Loucy (cell line): Measurements from ENCODE around the gene PCDHAC1.

ENCODE experiments used
- CTCF ChIP-seq: fragments of 200-600 bp; sonication (generic); conservative IDR thresholded peaks from 2 replicates; pipeline ENCODE4 v1.5.1; 2014; ENCODE audit warnings: mild to moderate bottlenecking, antibody characterized with exemption, low read length
- EZH2phosphoT487 ChIP-seq: fragments of 200-600 bp; IDR thresholded peaks from 2 replicates; pipeline ENCODE4 v1.6.1; 2018; ENCODE audit warnings: antibody characterized with exemption, mild to moderate bottlenecking, moderate library complexity, borderline replicate concordance

- TF ChIP-seq CTCF = no peak
- TF ChIP-seq EZH2phosphoT487 = no peak
Observed at GRCh38 chr5:140978983-140979382, 52.9 kb downstream of the PCDHAC1 start.
